HG02884 (cell line): Measurements from ENCODE around the gene LINGO3.

Source experiments
- ATAC-seq: cut with Tn5 transposase; IDR thresholded peaks from one replicate; pipeline ENCODE4 v1.9.1; 2021; ENCODE audit warnings: mild to moderate bottlenecking, moderate library complexity; ENCODE audit not compliant: unreplicated experiment

The LINGO3 gene

DNA sequence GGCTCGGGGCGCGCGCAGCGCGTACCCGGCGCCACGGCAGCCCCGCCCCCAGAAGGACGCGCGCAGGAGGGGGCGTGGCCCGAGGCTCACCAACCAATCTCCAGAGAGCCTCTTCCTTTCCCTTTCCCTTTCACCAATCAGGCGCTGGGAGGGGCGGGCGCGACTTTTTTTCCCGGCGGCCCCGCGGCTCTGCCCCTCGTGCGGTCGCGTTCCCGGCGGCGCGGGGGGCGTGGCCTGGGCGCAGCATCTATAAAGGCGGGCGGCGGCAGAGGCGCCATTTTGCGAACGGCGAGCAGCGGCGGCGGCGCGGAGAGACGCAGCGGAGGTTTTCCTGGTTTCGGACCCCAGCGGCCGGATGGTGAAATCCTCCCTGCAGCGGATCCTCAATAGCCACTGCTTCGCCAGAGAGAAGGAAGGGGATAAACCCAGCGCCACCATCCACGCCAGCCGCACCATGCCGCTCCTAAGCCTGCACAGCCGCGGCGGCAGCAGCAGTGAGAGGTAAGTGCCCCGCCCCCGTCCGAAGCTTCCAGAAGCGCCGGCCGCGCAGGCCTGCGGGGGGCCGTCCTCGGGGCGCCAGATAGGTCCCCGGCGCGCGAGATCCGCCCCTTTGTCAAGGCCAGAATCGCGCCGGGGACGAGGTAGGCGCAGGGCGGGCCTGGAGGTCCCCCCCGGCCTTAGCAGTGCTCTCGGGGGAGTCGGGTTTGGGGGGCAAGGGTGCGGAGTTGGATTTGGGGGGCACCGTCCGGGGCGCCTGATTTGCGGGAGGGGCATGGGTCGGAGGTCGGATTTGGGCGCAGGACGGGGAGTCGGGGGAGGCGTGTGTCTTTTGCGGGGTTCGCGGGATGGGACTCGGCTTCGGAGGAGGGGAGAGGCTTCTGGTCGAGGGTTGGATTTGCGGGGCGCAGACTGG, 38.5 kb downstream of the LINGO3 start:
- ATAC-seq, result no peak

- no peak for ATAC-seq
These were observed 39.1 kb downstream of the LINGO3 start for GRCh38 chr19:2268861-2269243.

- no peak for ATAC-seq
These were observed 39.5 kb downstream of the LINGO3 start for GRCh38 chr19:2268480-2268830.

DNA sequence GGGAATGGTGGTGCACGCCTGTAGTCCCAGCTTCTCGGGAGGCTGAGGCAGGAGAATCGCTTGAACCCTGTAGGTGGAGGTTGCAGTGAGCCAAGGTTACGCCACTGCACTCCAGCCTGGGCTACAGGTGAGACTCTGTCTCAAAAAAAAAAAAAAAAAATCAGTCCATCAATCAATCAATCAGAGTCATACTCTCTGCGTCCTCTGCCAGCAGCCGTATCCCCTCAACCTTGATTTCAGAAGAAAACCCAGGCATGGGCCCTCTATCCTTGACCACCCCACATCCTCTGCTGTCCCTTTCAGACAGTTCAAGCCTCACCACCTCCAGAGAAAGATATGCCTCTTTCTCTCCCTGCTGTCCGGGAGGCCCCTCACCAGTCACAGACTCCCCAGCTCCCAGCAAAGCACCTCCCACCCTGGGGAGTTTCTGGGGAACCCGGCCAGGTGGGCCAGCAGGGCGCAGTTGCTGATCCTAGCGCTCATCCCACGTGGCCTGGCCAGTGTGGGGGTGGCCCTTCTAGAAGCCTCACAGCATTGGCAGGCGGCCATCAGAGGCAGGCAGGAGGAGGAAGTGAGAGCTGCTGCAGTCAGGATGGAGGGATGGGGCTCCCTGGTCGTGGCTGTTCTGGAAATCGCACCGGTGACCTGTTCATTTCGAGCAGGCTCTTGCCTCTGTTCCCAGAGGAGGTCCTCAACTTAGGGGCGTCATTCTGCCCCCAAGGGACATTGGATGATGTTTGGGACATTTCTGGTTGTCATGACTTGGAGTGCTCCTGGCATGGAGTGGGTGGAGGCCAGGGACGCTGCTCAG, 41.6 kb downstream of the LINGO3 start:
- ATAC-seq, result no peak

DNA sequence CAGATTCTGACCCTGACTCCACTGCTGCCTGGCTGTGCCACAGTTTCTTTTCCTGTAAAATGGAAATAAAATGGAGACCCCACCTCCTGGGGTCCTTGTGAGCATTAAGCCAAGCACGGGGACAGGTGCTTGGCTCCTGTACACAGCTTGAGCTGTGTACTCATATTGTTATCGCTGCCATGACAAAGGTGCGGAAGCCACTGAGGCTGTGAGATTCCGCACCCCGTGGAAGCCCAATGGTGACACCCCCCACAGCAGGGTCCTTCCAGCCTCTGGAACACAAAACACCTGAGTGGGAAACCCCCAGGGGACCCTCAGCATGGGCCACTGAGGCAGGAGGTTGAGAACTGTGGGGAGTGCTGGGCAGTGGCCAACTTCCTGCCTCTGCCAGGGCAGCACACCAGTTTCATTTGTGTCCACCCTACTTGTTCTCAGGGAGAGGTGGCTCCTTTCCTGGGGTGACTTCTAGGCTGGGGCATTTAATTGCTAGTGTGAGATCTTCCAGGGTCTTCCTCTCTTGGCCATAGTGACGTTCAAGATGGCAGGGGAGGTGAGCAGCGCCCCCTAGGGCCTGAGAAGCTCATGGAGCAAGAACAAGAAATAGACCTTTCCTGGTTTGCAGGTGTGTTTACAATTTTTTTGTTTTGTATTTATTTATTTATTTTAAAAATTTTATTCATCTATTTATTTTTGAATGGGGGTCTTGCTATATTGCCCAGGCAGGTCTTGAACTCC, 46.3 kb downstream of the LINGO3 start:
- no peak for ATAC-seq

GRCh38 chr19:2260341-2260805, 47.6 kb downstream of the LINGO3 start:
- ATAC-seq, result no peak

- ATAC-seq, result no peak
These were observed 48.6 kb downstream of the LINGO3 start for GRCh38 chr19:2259336-2259735.
